Esophagus (tissue), 2 donors: ENCODE data around the gene FBXO31. TPM values are rescaled to one million over a fixed set of nuclear protein-coding genes. Genes with fewer than 3 reads are reported as not detected.

Experiments used
- H3K27ac ChIP-seq, 2 donors: one replicate each; pipeline ENCODE4 v1.5.1; 2013; ENCODE audit warnings: low read depth in 2 of 2, mild to moderate bottlenecking in 2 of 2, inconsistent platforms in 1 of 2, low read length in 1 of 2, moderate library complexity in 1 of 2
- H3K27me3 ChIP-seq, 2 donors: one replicate each; pipeline ENCODE4 v1.6.1; 2013; ENCODE audit warnings: low read length in 2 of 2, control low read depth in 1 of 2, mild to moderate bottlenecking in 1 of 2; ENCODE audit not compliant: insufficient read depth in 2 of 2, control insufficient read depth in 1 of 2
- H3K36me3 ChIP-seq, 2 donors: one replicate each; pipeline ENCODE4 v1.6.1; 2013; ENCODE audit warnings: low read length in 1 of 2; ENCODE audit not compliant: control insufficient read depth in 2 of 2, insufficient read depth in 2 of 2
- H3K4me1 ChIP-seq, 2 donors: one replicate each; pipeline ENCODE4 v1.6.1; 2013; ENCODE audit warnings: low read length in 1 of 2; ENCODE audit not compliant: control insufficient read depth in 2 of 2, insufficient read depth in 2 of 2
- H3K4me3 ChIP-seq, 2 donors: one replicate each; pipeline ENCODE4 v1.5.1; 2013; ENCODE audit warnings: low read length in 2 of 2, mild to moderate bottlenecking in 2 of 2, low read depth in 1 of 2, moderate library complexity in 1 of 2
- H3K9me3 ChIP-seq, 2 donors: one replicate each; pipeline ENCODE4 v1.6.1; 2013; ENCODE audit warnings: mild to moderate bottlenecking in 2 of 2, low read depth in 1 of 2, low read length in 1 of 2, moderate library complexity in 1 of 2; ENCODE audit not compliant: control insufficient read depth in 2 of 2, insufficient read depth in 1 of 2
- WGBS, 2 donors: extraction: QIAGEN DNeasy Blood & Tissue Kit; methylation state at CpG; one replicate each; pipeline ENCODE4 v1.1.7; 2013; 5-methylcytosine and 5-hydroxymethylcytosine counted together
- polyA plus RNA-seq, 2 donors: library from polyadenylated mRNA; stranded (reverse); fragments of 200-250 nt; gene quantifications; one replicate each; pipeline ENCODE4 v1.2.3, GENCODE V29; 2013
- donor health status: healthy with polysubstance abuse.
- donor health status: Bipolar disorder and iron deficiency.

Gene FBXO31
- polyA plus RNA-seq, 2 donors: 10.4 to 12.5 TPM

- no peaks in the 10 kb centered on the region for H3K9me3 ChIP-seq
- H3K4me1 ChIP-seq: peaks cover 0 to 4% of the 10 kb centered on the region in 2 donors
- H3K27ac ChIP-seq: peak overlapping the region in 1 of 2 donors; percentile 38
- 80 to 86% methylated on average over 6 of the region's 6 CpGs for WGBS, 2 donors
- H3K27me3 ChIP-seq: no peaks in the 10 kb centered on the region
- peaks cover 0 to 2% of the 10 kb centered on the region in 2 donors for H3K36me3 ChIP-seq
- no peak overlapping the region for H3K4me3 ChIP-seq
Measured at GRCh38 chr16:87376660-87377059, 6.9 kb downstream of the FBXO31 start.

- H3K4me3 ChIP-seq: no peak overlapping the region
- no peaks in the 10 kb centered on the region for H3K9me3 ChIP-seq
- H3K36me3 ChIP-seq: peaks cover 0 to 4% of the 10 kb centered on the region in 2 donors
- no peaks in the 10 kb centered on the region for H3K27me3 ChIP-seq
- peaks cover 3 to 4% of the 10 kb centered on the region in 2 donors for H3K4me1 ChIP-seq
- WGBS, 2 donors: 48 to 60% methylated on average over 9 of the region's 9 CpGs
- peak overlapping the region; percentile 53 to 55 for H3K27ac ChIP-seq
Measured at GRCh38 chr16:87375426-87376135, 8.0 kb downstream of the FBXO31 start.

GRCh38 chr16:87374313-87374712 is 9.3 kb downstream of the FBXO31 start:
- no peak overlapping the region for H3K27ac ChIP-seq
- peaks cover 4 to 8% of the 10 kb centered on the region in 2 donors for H3K4me1 ChIP-seq
- H3K27me3 ChIP-seq: no peaks in the 10 kb centered on the region
- H3K9me3 ChIP-seq: no peaks in the 10 kb centered on the region
- peaks cover 0 to 4% of the 10 kb centered on the region in 2 donors for H3K36me3 ChIP-seq
- 97% methylated on average over 13 of the region's 13 CpGs for WGBS, 2 donors
- no peak overlapping the region for H3K4me3 ChIP-seq

GRCh38 chr16:87372305-87372704 is 11.3 kb downstream of the FBXO31 start:
- H3K4me1 ChIP-seq: peaks cover 7 to 9% of the 10 kb centered on the region in 2 donors
- 93 to 95% methylated on average over 4 of the region's 4 CpGs for WGBS, 2 donors
- peaks cover 0 to 7% of the 10 kb centered on the region in 2 donors for H3K36me3 ChIP-seq
- H3K4me3 ChIP-seq: no peak overlapping the region
- H3K9me3 ChIP-seq: no peaks in the 10 kb centered on the region
- H3K27me3 ChIP-seq: no peaks in the 10 kb centered on the region
- no peak overlapping the region for H3K27ac ChIP-seq

- 80 to 81% methylated on average over 20 of the region's 20 CpGs for WGBS, 2 donors
- no peak overlapping the region for H3K27ac ChIP-seq
Measured at GRCh38 chr16:87371261-87371866, 12.2 kb downstream of the FBXO31 start.

GRCh38 chr16:87369796-87370719 is 13.5 kb downstream of the FBXO31 start:
- Histone ChIP-seq H3K4me1 (peaks cover 2 to 12% of the 10 kb centered on the region in 2 donors), H3K27me3 (no peaks in the 10 kb centered on the region), H3K9me3 (no peaks in the 10 kb centered on the region), H3K4me3 (no peak overlapping the region), H3K36me3 (peaks cover 0 to 12% of the 10 kb centered on the region in 2 donors), H3K27ac (no peak overlapping the region)
- 77 to 79% methylated on average over 16 of the region's 16 CpGs for WGBS, 2 donors

More at GRCh38 chr16:87371261-87371866, 12.2 kb downstream of the FBXO31 start:
- Histone ChIP-seq H3K9me3 (no peaks in the 10 kb centered on the region), H3K4me1 (peaks cover 7 to 12% of the 10 kb centered on the region in 2 donors), H3K36me3 (peaks cover 0 to 9% of the 10 kb centered on the region in 2 donors), H3K4me3 (no peak overlapping the region), H3K27me3 (no peaks in the 10 kb centered on the region)

GRCh38 chr16:87369117-87369765 is 14.3 kb downstream of the FBXO31 start:
- Histone ChIP-seq H3K9me3 (no peaks in the 10 kb centered on the region), H3K4me1 (peaks cover 3 to 12% of the 10 kb centered on the region in 2 donors), H3K27me3 (no peaks in the 10 kb centered on the region), H3K4me3 (no peak overlapping the region), H3K36me3 (peaks cover 0 to 12% of the 10 kb centered on the region in 2 donors), H3K27ac (peak overlapping the region in 1 of 2 donors; percentile 37)
- 88 to 90% methylated on average over 14 of the region's 14 CpGs for WGBS, 2 donors

GRCh38 chr16:87368029-87368770 is 15.4 kb downstream of the FBXO31 start:
- H3K36me3 ChIP-seq: peaks cover 0 to 12% of the 10 kb centered on the region in 2 donors
- H3K4me1 ChIP-seq: peaks cover 5 to 12% of the 10 kb centered on the region in 2 donors
- WGBS, 2 donors: 71% methylated on average over 5 of the region's 5 CpGs
- H3K27ac ChIP-seq: no peak overlapping the region
- no peaks in the 10 kb centered on the region for H3K27me3 ChIP-seq
- no peak overlapping the region for H3K4me3 ChIP-seq
- no peaks in the 10 kb centered on the region for H3K9me3 ChIP-seq
